ENCODE data around the gene FLOT2.
A peak's percentile ranks its signal among the peaks of the same experiment; 100 is the strongest.
"Not testable (repeated sequence)": the region's sequence is repeated elsewhere in the genome, so short reads cannot be mapped to it uniquely, and the experiment has no call there.

FLOT2 gene

GRCh38 chr17:28896884-28897768, at the start of gene FLOT2:
Gene FLOT2, minus strand, starts transcription at chr17:28897733. Its CDS starts 159 bp downstream, at chr17:28897574.
- peak; percentile 70 for DNase-seq

- no peak for DNase-seq
Measured at GRCh38 chr17:28946239-28946638, 48.7 kb upstream of the FLOT2 start.

- no peak for DNase-seq
Measured at GRCh38 chr17:28944862-28945741, 47.6 kb upstream of the FLOT2 start.

- no peak for DNase-seq
Measured at GRCh38 chr17:28944343-28944742, 46.8 kb upstream of the FLOT2 start.

- DNase-seq = no peak
Measured at GRCh38 chr17:28942925-28943324, 45.4 kb upstream of the FLOT2 start.

- DNase-seq = no peak
Measured at GRCh38 chr17:28941251-28941650, 43.7 kb upstream of the FLOT2 start.

GRCh38 chr17:28940675-28941074, 43.1 kb upstream of the FLOT2 start:
- no peak for DNase-seq

- no peak for DNase-seq
Measured at GRCh38 chr17:28940142-28940541, 42.6 kb upstream of the FLOT2 start.

GRCh38 chr17:28938552-28938951, 41.0 kb upstream of the FLOT2 start:
- no peak for DNase-seq

GRCh38 chr17:28937044-28937729, 39.7 kb upstream of the FLOT2 start:
- DNase-seq = no peak

- DNase-seq = no peak
Measured at GRCh38 chr17:28935744-28936460, 38.4 kb upstream of the FLOT2 start.

GRCh38 chr17:28934508-28934907, 37.0 kb upstream of the FLOT2 start:
- DNase-seq = not testable (repeated sequence)

GRCh38 chr17:28929787-28930186, 32.3 kb upstream of the FLOT2 start:
- DNase-seq = no peak

GRCh38 chr17:28928061-28928460, 30.5 kb upstream of the FLOT2 start:
- DNase-seq = no peak

- DNase-seq = no peak
Measured at GRCh38 chr17:28926786-28927185, 29.3 kb upstream of the FLOT2 start.

- DNase-seq = no peak
Measured at GRCh38 chr17:28926366-28926765, 28.8 kb upstream of the FLOT2 start.

GRCh38 chr17:28925912-28926365, 28.4 kb upstream of the FLOT2 start:
- DNase-seq = peak; percentile 91

- DNase-seq = no peak
Measured at GRCh38 chr17:28920201-28920600, 22.7 kb upstream of the FLOT2 start.

- no peak for DNase-seq
Measured at GRCh38 chr17:28918295-28918694, 20.8 kb upstream of the FLOT2 start.

GRCh38 chr17:28917465-28917864, 19.9 kb upstream of the FLOT2 start:
- no peak for DNase-seq

GRCh38 chr17:28917029-28917428, 19.5 kb upstream of the FLOT2 start:
- no peak for DNase-seq

GRCh38 chr17:28916302-28916934, 18.9 kb upstream of the FLOT2 start:
- DNase-seq = peak; percentile 64

Measured in CD4-positive, alpha-beta T cell treated with Interleukin-21 for 1 hour (primary cell).